C1 segment of cervical spinal cord (tissue), 14 donors: ENCODE measurements around the gene MTG2.

Source experiments
- DNase-seq, 14 donors: peaks; one replicate each; lab custom pipeline; 2025; lab: John Stamatoyannopoulos, UW

MTG2 gene

GRCh38 chr20:62162765-62163484, 19.9 kb upstream of the MTG2 start:
- DNase-seq, result no peak

- DNase-seq, result no peak
These were observed 19.4 kb upstream of the MTG2 start for GRCh38 chr20:62163485-62163865.

- DNase-seq, result no peak
These were observed 18.7 kb upstream of the MTG2 start for GRCh38 chr20:62163986-62164762.

GRCh38 chr20:62164879-62165761, 17.7 kb upstream of the MTG2 start:
- no peak for DNase-seq

GRCh38 chr20:62165762-62166399, 16.9 kb upstream of the MTG2 start:
- DNase-seq, result no peak

GRCh38 chr20:62167474-62167873, 15.4 kb upstream of the MTG2 start:
- DNase-seq, result no peak

GRCh38 chr20:62168061-62168460, 14.8 kb upstream of the MTG2 start:
- peak in 1 of 14 donors; percentile 63 for DNase-seq

GRCh38 chr20:62168890-62169435, 13.9 kb upstream of the MTG2 start:
- no peak for DNase-seq

GRCh38 chr20:62170536-62170935, 12.3 kb upstream of the MTG2 start:
- DNase-seq, result no peak

GRCh38 chr20:62171245-62171644, 11.6 kb upstream of the MTG2 start:
- DNase-seq, result no peak

- DNase-seq, result no peak
These were observed 10.2 kb upstream of the MTG2 start for GRCh38 chr20:62172666-62173065.

- DNase-seq, result no peak
These were observed 8.6 kb upstream of the MTG2 start for GRCh38 chr20:62174021-62174804.

GRCh38 chr20:62174870-62175624, 7.8 kb upstream of the MTG2 start:
- DNase-seq, result no peak

- DNase-seq, result no peak
These were observed 7.1 kb upstream of the MTG2 start for GRCh38 chr20:62175711-62176110.

GRCh38 chr20:62176866-62177265, 6.0 kb upstream of the MTG2 start:
- DNase-seq, result no peak

GRCh38 chr20:62177307-62177706, 5.5 kb upstream of the MTG2 start:
- no peak for DNase-seq

GRCh38 chr20:62178316-62179161, 4.3 kb upstream of the MTG2 start:
- peak in 2 of 14 donors; percentile 29 to 91 for DNase-seq

- DNase-seq, result no peak
These were observed 3.7 kb upstream of the MTG2 start for GRCh38 chr20:62179162-62179504.

GRCh38 chr20:62181808-62182207, 1.0 kb upstream of the MTG2 start:
- no peak for DNase-seq
